ENCODE data around the gene NOL9.
"Not testable (repeated sequence)": the region's sequence is repeated elsewhere in the genome, so short reads cannot be mapped to it uniquely, and the experiment has no call there.

The NOL9 gene

GRCh38 chr1:6496890-6497214, 57.5 kb downstream of the NOL9 start:
- Histone ChIP-seq H3K4me3 (ENCODE audit: low read length) (peak overlapping the region; percentile 62), H3K36me3 (ENCODE audit: control insufficient read depth, low read depth, low read length) (no peaks in the 10 kb centered on the region), H3K9me3 (ENCODE audit: control insufficient read depth, low read depth, low read length) (no peaks in the 10 kb centered on the region), H3K27ac (ENCODE audit: low read length) (no peak overlapping the region), H3K27me3 (ENCODE audit: control insufficient read depth, insufficient read depth, low read length) (peaks cover 24% of the 10 kb centered on the region), H3K4me1 (ENCODE audit: control insufficient read depth, low read depth, low read length) (peaks cover 13% of the 10 kb centered on the region), H3K9ac (ENCODE audit: low read length) (no peak overlapping the region)

GRCh38 chr1:6496365-6496721, 58.0 kb downstream of the NOL9 start:
- Histone ChIP-seq H3K36me3 (ENCODE audit: control insufficient read depth, low read depth, low read length) (no peaks in the 10 kb centered on the region), H3K4me1 (ENCODE audit: control insufficient read depth, low read depth, low read length) (peaks cover 18% of the 10 kb centered on the region), H3K9me3 (ENCODE audit: control insufficient read depth, low read depth, low read length) (no peaks in the 10 kb centered on the region), H3K4me3 (ENCODE audit: low read length) (peak overlapping the region; percentile 62), H3K27ac (ENCODE audit: low read length) (no peak overlapping the region), H3K9ac (ENCODE audit: low read length) (no peak overlapping the region), H3K27me3 (ENCODE audit: control insufficient read depth, insufficient read depth, low read length) (peaks cover 24% of the 10 kb centered on the region)

GRCh38 chr1:6495540-6496364, 58.6 kb downstream of the NOL9 start:
- Histone ChIP-seq H3K9ac (ENCODE audit: low read length) (no peak overlapping the region), H3K36me3 (ENCODE audit: control insufficient read depth, low read depth, low read length) (no peaks in the 10 kb centered on the region), H3K27ac (ENCODE audit: low read length) (no peak overlapping the region), H3K9me3 (ENCODE audit: control insufficient read depth, low read depth, low read length) (no peaks in the 10 kb centered on the region), H3K27me3 (ENCODE audit: control insufficient read depth, insufficient read depth, low read length) (peaks cover 24% of the 10 kb centered on the region), H3K4me3 (ENCODE audit: low read length) (no peak overlapping the region), H3K4me1 (ENCODE audit: control insufficient read depth, low read depth, low read length) (peaks cover 22% of the 10 kb centered on the region)

GRCh38 chr1:6495041-6495441, 59.3 kb downstream of the NOL9 start:
- Histone ChIP-seq H3K4me3 (ENCODE audit: low read length) (no peak overlapping the region), H3K36me3 (ENCODE audit: control insufficient read depth, low read depth, low read length) (no peaks in the 10 kb centered on the region), H3K9ac (ENCODE audit: low read length) (no peak overlapping the region), H3K27ac (ENCODE audit: low read length) (no peak overlapping the region), H3K4me1 (ENCODE audit: control insufficient read depth, low read depth, low read length) (peaks cover 22% of the 10 kb centered on the region), H3K27me3 (ENCODE audit: control insufficient read depth, insufficient read depth, low read length) (peaks cover 24% of the 10 kb centered on the region), H3K9me3 (ENCODE audit: control insufficient read depth, low read depth, low read length) (no peaks in the 10 kb centered on the region)

- no peaks in the 10 kb centered on the region for H3K9me3 ChIP-seq (ENCODE audit: control insufficient read depth, low read depth, low read length)
- H3K9ac ChIP-seq (ENCODE audit: low read length) = no peak overlapping the region
- H3K4me3 ChIP-seq (ENCODE audit: low read length) = no peak overlapping the region
- peaks cover 24% of the 10 kb centered on the region for H3K27me3 ChIP-seq (ENCODE audit: control insufficient read depth, insufficient read depth, low read length)
- no peaks in the 10 kb centered on the region for H3K36me3 ChIP-seq (ENCODE audit: control insufficient read depth, low read depth, low read length)
- H3K27ac ChIP-seq (ENCODE audit: low read length) = no peak overlapping the region
- peaks cover 23% of the 10 kb centered on the region for H3K4me1 ChIP-seq (ENCODE audit: control insufficient read depth, low read depth, low read length)
Observed at GRCh38 chr1:6494627-6495026, 59.7 kb downstream of the NOL9 start.

- H3K4me1 ChIP-seq (ENCODE audit: control insufficient read depth, low read depth, low read length) = peaks cover 25% of the 10 kb centered on the region
- not testable (repeated sequence) for H3K9me3 ChIP-seq (ENCODE audit: control insufficient read depth, low read depth, low read length); H3K9ac ChIP-seq (ENCODE audit: low read length); H3K27ac ChIP-seq (ENCODE audit: low read length); H3K36me3 ChIP-seq (ENCODE audit: control insufficient read depth, low read depth, low read length); H3K4me3 ChIP-seq (ENCODE audit: low read length)
- H3K27me3 ChIP-seq (ENCODE audit: control insufficient read depth, insufficient read depth, low read length) = peaks cover 24% of the 10 kb centered on the region
Observed at GRCh38 chr1:6493834-6494223, 60.5 kb downstream of the NOL9 start.

GRCh38 chr1:6491966-6492365, 62.3 kb downstream of the NOL9 start:
- Histone ChIP-seq H3K27ac (ENCODE audit: low read length) (no peak overlapping the region), H3K9ac (ENCODE audit: low read length) (no peak overlapping the region), H3K4me1 (ENCODE audit: control insufficient read depth, low read depth, low read length) (peaks cover 25% of the 10 kb centered on the region), H3K4me3 (ENCODE audit: low read length) (no peak overlapping the region), H3K27me3 (ENCODE audit: control insufficient read depth, insufficient read depth, low read length) (peaks cover 15% of the 10 kb centered on the region), H3K9me3 (ENCODE audit: control insufficient read depth, low read depth, low read length) (no peaks in the 10 kb centered on the region), H3K36me3 (ENCODE audit: control insufficient read depth, low read depth, low read length) (no peaks in the 10 kb centered on the region)

GRCh38 chr1:6491480-6491962, 62.8 kb downstream of the NOL9 start, which contains the start of gene PLEKHG5:
Gene PLEKHG5 (minus strand): TSS chr1:6491667. CDS start chr1:6477571, 14,096 bp downstream.
- peaks cover 23% of the 10 kb centered on the region for H3K4me1 ChIP-seq (ENCODE audit: control insufficient read depth, low read depth, low read length)
- peaks cover 10% of the 10 kb centered on the region for H3K27me3 ChIP-seq (ENCODE audit: control insufficient read depth, insufficient read depth, low read length)
- peak within 1 kb of the TSS; percentile 88 for H3K4me3 ChIP-seq (ENCODE audit: low read length)
- no peaks in the 10 kb centered on the region for H3K36me3 ChIP-seq (ENCODE audit: control insufficient read depth, low read depth, low read length)
- H3K9me3 ChIP-seq (ENCODE audit: control insufficient read depth, low read depth, low read length) = no peaks in the 10 kb centered on the region
- peak within 1 kb of the TSS; percentile 62 for H3K9ac ChIP-seq (ENCODE audit: low read length)
- H3K27ac ChIP-seq (ENCODE audit: low read length) = no peak within 1 kb of the TSS

GRCh38 chr1:6491081-6491449, 63.2 kb downstream of the NOL9 start:
- peaks cover 6% of the 10 kb centered on the region for H3K27me3 ChIP-seq (ENCODE audit: control insufficient read depth, insufficient read depth, low read length)
- H3K9me3 ChIP-seq (ENCODE audit: control insufficient read depth, low read depth, low read length) = no peaks in the 10 kb centered on the region
- peak overlapping the region; percentile 88 for H3K4me3 ChIP-seq (ENCODE audit: low read length)
- no peaks in the 10 kb centered on the region for H3K36me3 ChIP-seq (ENCODE audit: control insufficient read depth, low read depth, low read length)
- H3K27ac ChIP-seq (ENCODE audit: low read length) = no peak overlapping the region
- H3K4me1 ChIP-seq (ENCODE audit: control insufficient read depth, low read depth, low read length) = peaks cover 21% of the 10 kb centered on the region
- peak overlapping the region; percentile 62 for H3K9ac ChIP-seq (ENCODE audit: low read length)

- Histone ChIP-seq H3K27me3 (ENCODE audit: control insufficient read depth, insufficient read depth, low read length) (no peaks in the 10 kb centered on the region), H3K27ac (ENCODE audit: low read length) (no peak overlapping the region), H3K4me1 (ENCODE audit: control insufficient read depth, low read depth, low read length) (peaks cover 17% of the 10 kb centered on the region), H3K36me3 (ENCODE audit: control insufficient read depth, low read depth, low read length) (no peaks in the 10 kb centered on the region), H3K9ac (ENCODE audit: low read length) (peak overlapping the region; percentile 62), H3K9me3 (ENCODE audit: control insufficient read depth, low read depth, low read length) (no peaks in the 10 kb centered on the region), H3K4me3 (ENCODE audit: low read length) (peak overlapping the region; percentile 88)
Observed at GRCh38 chr1:6490181-6491080, 63.9 kb downstream of the NOL9 start.

- Histone ChIP-seq H3K4me3 (ENCODE audit: low read length) (peak overlapping the region; percentile 88), H3K9ac (ENCODE audit: low read length) (peak overlapping the region; percentile 62), H3K4me1 (ENCODE audit: control insufficient read depth, low read depth, low read length) (peaks cover 17% of the 10 kb centered on the region), H3K27me3 (ENCODE audit: control insufficient read depth, insufficient read depth, low read length) (peaks cover 1% of the 10 kb centered on the region), H3K36me3 (ENCODE audit: control insufficient read depth, low read depth, low read length) (no peaks in the 10 kb centered on the region), H3K9me3 (ENCODE audit: control insufficient read depth, low read depth, low read length) (no peaks in the 10 kb centered on the region), H3K27ac (ENCODE audit: low read length) (no peak overlapping the region)
Observed at GRCh38 chr1:6489799-6490180, 64.5 kb downstream of the NOL9 start.

All from iPS-18a (cell line).